Activated naive CD8-positive, alpha-beta T cell treated with anti-CD3 and anti-CD28 coated beads for 36 hours (primary cell): Measurements from ENCODE around the gene FGFR2. TPM values are rescaled to one million over a fixed set of nuclear protein-coding genes. Genes with fewer than 3 reads are reported as not detected.

Experiments used
- DNase-seq: peaks from one replicate; pipeline ENCODE4 v3.0.0; 2021
- H3K27ac Mint-ChIP-seq: one replicate; pipeline ENCODE4 v1.8.0; 2022; ENCODE audit warnings: mild to moderate bottlenecking, moderate library complexity, mixed read lengths
- H3K27me3 Mint-ChIP-seq: one replicate; pipeline ENCODE4 v1.8.0; 2022; ENCODE audit warnings: mild to moderate bottlenecking, mixed read lengths
- H3K36me3 Mint-ChIP-seq: one replicate; pipeline ENCODE4 v1.8.0; 2021; ENCODE audit warnings: mild to moderate bottlenecking, mixed read lengths
- H3K4me1 Mint-ChIP-seq: one replicate; pipeline ENCODE4 v1.8.0; 2021; ENCODE audit warnings: mixed read lengths
- H3K4me3 Mint-ChIP-seq: one replicate; pipeline ENCODE4 v1.8.0; 2022; ENCODE audit warnings: mild to moderate bottlenecking, moderate library complexity, mixed read lengths
- H3K9me3 Mint-ChIP-seq: one replicate; pipeline ENCODE4 v1.8.0; 2022; ENCODE audit warnings: mixed read lengths
- total RNA-seq, 2 experiments: library from RNA; stranded (reverse); gene quantifications; one replicate each; pipeline ENCODE4 v1.2.3, GENCODE V29; 2021

Gene FGFR2
- total RNA-seq, 2 experiments from 2014 or later, result not detected

- Mint-ChIP-seq H3K4me3 (no peak overlapping the region), H3K27ac (no peak overlapping the region), H3K4me1 (no peaks in the 10 kb centered on the region), H3K36me3 (no peaks in the 10 kb centered on the region), H3K27me3 (no peaks in the 10 kb centered on the region), H3K9me3 (no peaks in the 10 kb centered on the region)
- no peak for DNase-seq
Observed at GRCh38 chr10:121490871-121491519, 107.2 kb downstream of the FGFR2 start.

GRCh38 chr10:121485436-121486139 is 112.7 kb downstream of the FGFR2 start:
- Mint-ChIP-seq H3K36me3 (no peaks in the 10 kb centered on the region), H3K27ac (no peak overlapping the region), H3K27me3 (no peaks in the 10 kb centered on the region), H3K4me1 (no peaks in the 10 kb centered on the region), H3K4me3 (no peak overlapping the region), H3K9me3 (no peaks in the 10 kb centered on the region)
- no peak for DNase-seq

- H3K4me1 Mint-ChIP-seq, result no peaks in the 10 kb centered on the region
Observed at GRCh38 chr10:121484816-121485215, 113.4 kb downstream of the FGFR2 start.

GRCh38 chr10:121484401-121484800 is 113.8 kb downstream of the FGFR2 start:
- Mint-ChIP-seq H3K4me3 (no peak overlapping the region), H3K36me3 (no peaks in the 10 kb centered on the region), H3K27ac (no peak overlapping the region), H3K9me3 (no peaks in the 10 kb centered on the region), H3K27me3 (no peaks in the 10 kb centered on the region), H3K4me1 (no peaks in the 10 kb centered on the region)
- DNase-seq, result no peak

More at GRCh38 chr10:121484816-121485215, 113.4 kb downstream of the FGFR2 start:
- H3K4me3 Mint-ChIP-seq, result no peak overlapping the region
- no peaks in the 10 kb centered on the region for H3K9me3 Mint-ChIP-seq
- no peaks in the 10 kb centered on the region for H3K36me3 Mint-ChIP-seq
- DNase-seq, result no peak
- no peak overlapping the region for H3K27ac Mint-ChIP-seq
- H3K27me3 Mint-ChIP-seq, result no peaks in the 10 kb centered on the region

GRCh38 chr10:121481180-121481579 is 117.1 kb downstream of the FGFR2 start:
- H3K4me1 Mint-ChIP-seq, result no peaks in the 10 kb centered on the region
- H3K36me3 Mint-ChIP-seq, result no peaks in the 10 kb centered on the region
- H3K27me3 Mint-ChIP-seq, result no peaks in the 10 kb centered on the region

GRCh38 chr10:121478556-121478955 is 119.7 kb downstream of the FGFR2 start:
- Mint-ChIP-seq H3K4me1 (no peaks in the 10 kb centered on the region), H3K27ac (no peak overlapping the region), H3K36me3 (no peaks in the 10 kb centered on the region), H3K4me3 (no peak overlapping the region), H3K9me3 (no peaks in the 10 kb centered on the region), H3K27me3 (no peaks in the 10 kb centered on the region)
- DNase-seq, result no peak

More at GRCh38 chr10:121481180-121481579, 117.1 kb downstream of the FGFR2 start:
- H3K27ac Mint-ChIP-seq, result no peak overlapping the region
- no peaks in the 10 kb centered on the region for H3K9me3 Mint-ChIP-seq
- no peak for DNase-seq
- no peak overlapping the region for H3K4me3 Mint-ChIP-seq

GRCh38 chr10:121469797-121470606 is 128.2 kb downstream of the FGFR2 start:
- H3K4me3 Mint-ChIP-seq, result no peak overlapping the region

GRCh38 chr10:121468726-121469125 is 129.5 kb downstream of the FGFR2 start:
- no peaks in the 10 kb centered on the region for H3K27me3 Mint-ChIP-seq
- H3K4me1 Mint-ChIP-seq, result no peaks in the 10 kb centered on the region
- no peak for DNase-seq
- H3K4me3 Mint-ChIP-seq, result no peak overlapping the region
- H3K9me3 Mint-ChIP-seq, result no peaks in the 10 kb centered on the region
- H3K27ac Mint-ChIP-seq, result no peak overlapping the region
- H3K36me3 Mint-ChIP-seq, result no peaks in the 10 kb centered on the region

More at GRCh38 chr10:121469797-121470606, 128.2 kb downstream of the FGFR2 start:
- H3K27me3 Mint-ChIP-seq, result no peaks in the 10 kb centered on the region
- H3K27ac Mint-ChIP-seq, result no peak overlapping the region
- no peak for DNase-seq
- no peaks in the 10 kb centered on the region for H3K4me1 Mint-ChIP-seq
- no peaks in the 10 kb centered on the region for H3K9me3 Mint-ChIP-seq
- no peaks in the 10 kb centered on the region for H3K36me3 Mint-ChIP-seq

GRCh38 chr10:121466424-121466823 is 131.8 kb downstream of the FGFR2 start:
- Mint-ChIP-seq H3K4me1 (no peaks in the 10 kb centered on the region), H3K4me3 (no peak overlapping the region), H3K27me3 (no peaks in the 10 kb centered on the region), H3K36me3 (no peaks in the 10 kb centered on the region), H3K27ac (no peak overlapping the region), H3K9me3 (no peaks in the 10 kb centered on the region)
- DNase-seq, result no peak

- Mint-ChIP-seq H3K4me1 (no peaks in the 10 kb centered on the region), H3K4me3 (no peak overlapping the region), H3K9me3 (no peaks in the 10 kb centered on the region), H3K36me3 (no peaks in the 10 kb centered on the region), H3K27ac (no peak overlapping the region), H3K27me3 (no peaks in the 10 kb centered on the region)
- DNase-seq, result no peak
Observed at GRCh38 chr10:121465215-121465614, 133.0 kb downstream of the FGFR2 start.

- Mint-ChIP-seq H3K27ac (no peak overlapping the region), H3K9me3 (no peaks in the 10 kb centered on the region), H3K27me3 (no peaks in the 10 kb centered on the region), H3K36me3 (no peaks in the 10 kb centered on the region), H3K4me1 (no peaks in the 10 kb centered on the region), H3K4me3 (no peak overlapping the region)
- DNase-seq, result no peak
Observed at GRCh38 chr10:121464517-121464916, 133.7 kb downstream of the FGFR2 start.

- H3K4me3 Mint-ChIP-seq, result no peak overlapping the region
- H3K4me1 Mint-ChIP-seq, result no peaks in the 10 kb centered on the region
- no peaks in the 10 kb centered on the region for H3K36me3 Mint-ChIP-seq
- no peaks in the 10 kb centered on the region for H3K27me3 Mint-ChIP-seq
- no peak for DNase-seq
- H3K9me3 Mint-ChIP-seq, result no peaks in the 10 kb centered on the region
- H3K27ac Mint-ChIP-seq, result no peak overlapping the region
Observed at GRCh38 chr10:121462955-121463354, 135.3 kb downstream of the FGFR2 start.

GRCh38 chr10:121462281-121462680 is 136.0 kb downstream of the FGFR2 start:
- Mint-ChIP-seq H3K27ac (no peak overlapping the region), H3K4me3 (no peak overlapping the region), H3K4me1 (no peaks in the 10 kb centered on the region), H3K27me3 (no peaks in the 10 kb centered on the region), H3K36me3 (no peaks in the 10 kb centered on the region), H3K9me3 (no peaks in the 10 kb centered on the region)
- DNase-seq, result no peak

GRCh38 chr10:121461307-121461706 is 136.9 kb downstream of the FGFR2 start:
- Mint-ChIP-seq H3K36me3 (no peaks in the 10 kb centered on the region), H3K4me1 (no peaks in the 10 kb centered on the region), H3K9me3 (no peaks in the 10 kb centered on the region), H3K27ac (no peak overlapping the region), H3K27me3 (no peaks in the 10 kb centered on the region), H3K4me3 (no peak overlapping the region)
- no peak for DNase-seq

- Mint-ChIP-seq H3K9me3 (no peaks in the 10 kb centered on the region), H3K4me3 (no peak overlapping the region), H3K27me3 (no peaks in the 10 kb centered on the region), H3K36me3 (no peaks in the 10 kb centered on the region), H3K4me1 (no peaks in the 10 kb centered on the region), H3K27ac (no peak overlapping the region)
- DNase-seq, result no peak
Observed at GRCh38 chr10:121460733-121461132, 137.5 kb downstream of the FGFR2 start.
